GM18868 (cell line): Measurements from ENCODE around the gene CNN3.

Experiments
- ATAC-seq: cut with Tn5 transposase; IDR thresholded peaks from one replicate; pipeline ENCODE4 v1.9.1; 2021; ENCODE audit warnings: mild to moderate bottlenecking, moderate library complexity; ENCODE audit not compliant: unreplicated experiment

The CNN3 gene

DNA sequence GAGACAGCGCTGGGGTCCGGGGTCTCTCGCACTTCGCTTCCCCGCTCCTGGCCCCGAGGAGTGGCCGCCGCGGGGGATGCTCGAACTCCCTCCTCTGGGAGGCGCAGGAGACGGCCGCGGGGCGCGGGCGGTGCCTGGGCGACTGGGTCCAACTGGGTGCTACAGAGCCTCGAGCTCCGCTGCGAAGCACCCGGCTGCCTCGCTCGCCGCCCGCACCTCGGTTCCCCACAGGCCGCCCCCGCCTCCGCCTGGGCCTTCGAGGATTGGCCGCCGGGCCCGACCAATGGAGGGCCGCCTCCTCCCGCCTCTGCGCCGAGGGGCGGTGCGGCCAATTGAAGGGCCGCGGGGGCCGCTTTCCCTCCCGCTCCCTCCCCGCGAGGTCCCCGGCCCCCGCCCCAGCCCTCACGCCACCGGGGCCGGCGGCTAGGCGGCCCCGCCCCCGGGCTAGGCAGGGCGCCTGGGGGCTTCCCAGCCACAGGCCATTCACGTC lies at the start of gene CNN3:
Gene CNN3, minus strand, starts transcription at position 196 of the 490 bp plus-strand sequence. CDS start 216 bp downstream, outside the sequence.
- ATAC-seq, result peak; percentile 87

DNA sequence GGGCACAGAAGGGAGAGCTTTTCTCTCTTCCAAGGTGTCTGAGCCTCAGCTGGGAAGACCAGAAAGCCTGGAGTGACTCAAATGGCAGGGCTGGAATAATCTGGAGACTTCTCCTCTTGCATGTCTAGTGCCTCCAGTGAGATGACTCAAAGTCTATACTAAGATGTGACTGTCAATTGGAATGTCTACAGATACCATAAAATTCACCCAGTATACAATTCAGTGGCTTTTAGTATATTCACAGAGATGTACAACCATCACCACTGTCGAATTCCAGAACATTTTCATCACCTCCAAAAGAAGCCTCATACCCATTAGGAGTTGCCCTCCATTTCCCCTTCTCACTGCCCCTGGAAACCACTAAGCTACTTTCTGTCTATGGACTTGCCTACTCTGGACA lies 47.9 kb upstream of the CNN3 start:
- no peak for ATAC-seq

DNA sequence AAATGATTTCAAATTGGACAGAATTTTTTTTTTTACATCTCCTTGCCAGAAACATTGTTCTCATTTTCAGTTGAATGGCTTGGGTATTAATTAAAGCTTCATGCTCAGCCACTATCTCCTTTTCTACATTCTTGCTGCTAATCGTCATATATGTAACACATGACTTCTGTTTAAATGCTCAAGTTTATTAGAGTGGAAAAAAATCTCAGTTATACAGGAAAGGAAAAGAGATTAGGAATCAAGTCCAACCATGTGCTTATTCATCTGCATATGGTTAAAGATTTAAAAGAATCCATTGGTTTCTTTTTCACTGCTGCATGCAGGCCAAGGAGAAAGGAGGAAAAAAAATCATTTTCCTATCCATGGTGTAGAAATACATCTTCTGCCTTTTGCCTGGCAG lies 47.3 kb upstream of the CNN3 start:
- no peak for ATAC-seq

DNA sequence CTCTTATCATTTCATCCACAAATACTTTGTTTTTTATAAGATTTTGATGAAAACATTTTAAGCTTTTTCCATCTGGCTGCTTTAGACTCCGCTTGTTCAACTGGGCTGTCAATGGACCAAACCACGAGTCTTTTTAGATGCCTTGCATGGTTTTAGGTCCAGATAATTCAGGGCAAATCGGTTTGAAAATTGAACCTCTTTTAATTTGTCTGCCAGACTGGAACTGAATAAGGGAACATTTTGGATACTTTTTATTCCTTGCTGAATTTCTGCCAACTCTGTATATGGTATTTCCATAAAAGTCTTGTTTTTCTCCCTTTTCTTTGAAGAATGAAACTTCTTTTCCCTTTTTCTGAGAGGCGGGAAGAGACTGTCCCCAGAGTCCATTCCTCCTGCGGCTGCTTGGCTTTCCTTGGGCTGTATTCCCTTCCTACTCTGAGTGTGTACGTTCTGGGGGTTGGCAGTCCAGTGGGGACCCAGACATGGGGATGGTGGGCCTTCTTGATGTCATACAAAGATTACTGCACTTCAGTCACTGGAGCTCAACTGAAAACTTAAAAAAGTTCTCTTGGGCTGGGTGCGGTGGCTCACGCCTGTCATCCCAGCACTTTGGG lies 46.5 kb upstream of the CNN3 start:
- no peak for ATAC-seq

DNA sequence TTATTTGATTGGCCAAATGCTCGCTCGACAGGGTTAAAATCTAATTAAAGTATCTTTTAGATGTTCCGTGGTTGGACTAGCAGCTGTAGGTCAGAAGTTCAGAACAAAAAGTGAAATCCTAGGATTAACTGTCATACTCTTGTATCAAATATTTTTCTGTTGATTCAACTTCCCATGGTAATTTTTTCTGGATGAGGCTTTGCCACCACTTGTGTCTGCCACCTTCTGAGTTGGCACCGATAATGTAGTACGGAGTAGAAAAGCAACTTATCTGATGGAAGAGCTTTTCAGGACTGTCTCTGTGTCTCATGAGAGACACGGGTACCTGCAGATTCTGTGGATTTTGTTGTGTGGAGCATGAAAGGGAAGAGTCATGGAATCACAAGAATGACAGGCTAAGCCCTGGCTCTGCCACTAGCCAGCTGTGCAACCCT lies 44.6 kb upstream of the CNN3 start:
- no peak for ATAC-seq

DNA sequence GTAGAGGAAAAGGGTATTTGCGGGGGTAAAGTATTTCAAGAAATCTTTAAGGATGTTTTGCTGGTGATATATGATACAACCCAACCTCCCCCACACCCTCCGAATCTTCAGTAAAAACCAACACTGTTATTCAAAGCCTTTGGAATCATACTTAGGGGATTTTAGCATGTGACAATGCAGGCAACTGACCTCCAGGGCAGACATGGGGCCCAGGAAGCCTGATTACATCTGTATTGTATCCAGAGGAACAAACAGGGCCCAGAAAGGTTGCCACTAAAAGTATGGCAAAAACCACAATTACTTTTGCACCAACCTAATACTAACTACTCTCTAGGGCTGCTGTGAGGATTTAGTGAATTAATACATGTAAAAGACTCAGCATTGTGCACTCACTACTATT lies 43.9 kb upstream of the CNN3 start:
- no peak for ATAC-seq

DNA sequence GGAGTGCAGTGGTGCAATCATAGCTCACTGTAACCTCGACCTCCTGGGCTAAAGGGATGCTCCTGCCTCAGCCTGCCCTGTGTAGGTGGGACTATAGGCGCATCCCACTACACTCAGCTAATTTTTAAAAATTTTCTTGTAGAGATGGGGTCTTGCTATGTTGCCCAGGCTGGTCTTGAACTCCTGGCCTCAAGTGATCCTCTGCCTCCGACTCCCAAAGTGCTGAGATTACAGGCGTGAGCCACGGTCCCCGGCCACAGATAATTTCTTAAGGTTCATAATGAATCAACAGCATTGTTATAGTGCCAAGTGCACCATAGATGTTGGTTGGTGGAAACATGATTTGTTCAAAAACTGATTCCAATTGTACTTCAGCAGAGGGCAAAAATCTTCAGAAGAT lies 42.2 kb upstream of the CNN3 start:
- no peak for ATAC-seq

DNA sequence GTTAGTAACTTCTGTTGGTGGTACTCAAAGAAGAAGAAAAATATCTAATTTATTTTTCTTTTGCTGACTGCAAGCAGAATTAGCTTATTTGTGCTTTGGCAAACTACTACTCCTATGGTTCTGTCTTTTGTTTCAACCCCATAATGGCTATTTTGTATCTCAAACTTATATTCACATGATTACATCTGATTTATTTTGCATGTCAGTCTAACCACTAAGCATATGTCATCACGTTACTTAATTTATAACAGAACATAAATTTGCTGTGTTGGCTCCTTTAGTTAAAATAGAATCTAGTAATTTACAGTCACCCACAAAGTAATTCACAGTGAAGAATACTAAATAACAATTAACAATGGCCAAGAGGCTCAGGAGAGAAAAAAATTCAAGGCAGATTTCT lies 39.1 kb upstream of the CNN3 start:
- no peak for ATAC-seq

DNA sequence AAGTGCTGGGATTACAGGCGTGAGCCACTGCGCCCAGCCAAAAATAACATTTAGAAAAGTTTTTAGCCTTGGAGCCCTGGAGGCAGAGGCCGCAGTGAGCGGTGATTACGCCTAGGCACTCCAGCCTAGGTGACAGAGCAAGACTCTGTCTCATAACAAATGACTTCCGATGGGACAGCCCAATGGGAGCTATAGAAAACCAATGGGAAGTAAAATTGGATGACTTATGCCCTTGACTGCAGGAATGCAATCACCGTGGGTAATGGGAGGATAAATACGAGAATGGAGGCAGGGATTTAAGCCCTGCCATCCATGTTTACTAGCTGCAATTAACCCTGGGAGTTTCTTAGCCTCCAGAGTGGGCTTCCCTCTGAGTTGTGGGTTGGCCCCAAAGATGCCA lies 37.0 kb upstream of the CNN3 start:
- ATAC-seq, result no peak

DNA sequence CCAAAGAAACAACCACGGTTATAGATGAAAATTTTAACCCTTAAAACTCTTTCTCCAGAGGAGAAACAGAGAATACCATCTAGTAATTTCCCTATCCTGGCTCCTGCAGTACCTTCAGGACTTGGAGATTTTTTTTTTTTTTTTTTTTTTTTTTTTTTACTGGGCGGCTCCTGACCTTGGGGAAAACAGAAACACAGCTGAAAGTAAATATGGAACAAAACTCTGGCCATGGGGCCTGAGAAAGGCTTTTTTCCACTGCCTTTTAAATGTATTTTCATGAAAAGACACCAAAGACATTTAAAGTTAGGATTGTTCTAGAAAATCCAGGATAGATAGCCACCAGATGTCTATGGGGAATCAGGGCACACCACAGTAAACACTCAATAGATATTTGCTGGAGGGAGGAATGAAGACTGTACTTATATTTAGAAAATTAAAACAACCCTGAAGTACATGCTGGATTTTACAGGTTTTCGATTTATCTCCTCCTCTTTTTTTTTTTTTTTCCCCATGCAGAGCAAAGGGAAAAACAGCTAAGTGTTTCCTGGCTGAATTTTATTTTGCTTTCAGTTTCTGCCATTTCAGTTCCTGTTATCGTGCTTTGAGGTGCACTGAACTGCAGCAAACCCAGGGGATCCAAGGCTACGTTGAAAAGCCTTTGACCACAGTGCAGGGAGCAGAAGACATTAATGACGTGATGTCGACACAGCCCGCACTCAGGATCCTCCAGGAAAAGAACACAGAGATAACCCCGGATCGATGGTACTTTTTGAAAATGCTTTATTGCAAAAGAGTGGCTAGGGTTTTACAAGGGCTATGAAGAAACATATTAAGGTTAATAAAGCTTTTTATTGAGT lies 35.7 kb upstream of the CNN3 start:
- ATAC-seq, result peak; percentile 94

DNA sequence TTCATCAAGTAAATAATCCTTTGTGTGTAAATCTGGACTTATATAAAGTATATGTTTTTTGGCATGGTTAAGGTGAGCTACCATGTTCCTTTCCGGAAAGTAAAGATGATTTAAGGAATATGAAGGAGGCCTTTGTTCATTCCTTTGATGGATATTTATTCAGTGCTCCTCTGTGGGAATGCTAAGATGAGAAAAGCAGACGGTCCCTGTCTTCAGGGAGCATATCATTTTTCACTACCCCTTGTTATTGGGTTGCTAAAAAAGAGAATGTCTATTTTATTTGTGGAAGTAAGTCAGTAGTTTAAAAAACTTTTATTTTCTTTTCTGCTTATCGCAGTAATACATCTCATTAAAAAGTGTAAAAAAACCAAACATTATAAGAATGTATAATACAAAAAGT lies 35.1 kb upstream of the CNN3 start:
- no peak for ATAC-seq

DNA sequence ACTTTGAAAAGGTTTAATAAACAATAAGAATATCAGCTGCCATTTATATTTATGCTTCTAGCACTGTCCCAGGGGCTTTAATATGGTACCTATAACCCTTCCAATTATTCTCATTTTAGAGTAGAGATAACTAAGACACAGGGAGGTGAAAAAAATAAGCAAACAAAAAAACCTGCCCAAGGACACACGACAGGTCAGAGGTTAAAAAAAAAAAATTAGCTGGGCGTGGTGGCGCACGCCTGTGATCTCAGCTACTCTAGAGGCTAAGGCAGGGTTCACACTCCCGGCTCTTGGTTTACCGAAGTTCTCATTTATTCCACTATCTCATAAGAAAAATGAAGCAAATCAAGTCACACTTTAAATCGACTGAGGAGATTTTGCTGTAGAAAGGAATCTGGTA lies 34.7 kb upstream of the CNN3 start:
- no peak for ATAC-seq

DNA sequence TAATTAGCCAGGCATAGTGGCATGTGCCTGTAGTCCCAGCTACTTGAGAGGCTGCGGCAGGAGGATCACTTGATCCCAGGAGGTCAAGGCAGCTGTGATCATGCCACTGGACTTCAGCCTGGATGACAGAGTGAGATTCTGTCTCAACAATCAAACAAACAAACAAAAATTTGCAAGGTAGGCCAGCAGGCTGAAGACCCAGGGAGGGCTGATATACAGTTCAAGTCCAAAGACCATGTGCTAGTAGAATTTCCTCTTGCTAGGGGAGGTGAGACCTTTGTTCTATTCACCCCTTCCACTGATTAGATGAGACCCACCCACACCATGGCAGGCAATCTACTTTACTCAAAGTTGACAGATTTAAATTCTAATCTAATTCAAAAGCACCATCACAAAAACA lies 31.2 kb upstream of the CNN3 start:
- no peak for ATAC-seq

DNA sequence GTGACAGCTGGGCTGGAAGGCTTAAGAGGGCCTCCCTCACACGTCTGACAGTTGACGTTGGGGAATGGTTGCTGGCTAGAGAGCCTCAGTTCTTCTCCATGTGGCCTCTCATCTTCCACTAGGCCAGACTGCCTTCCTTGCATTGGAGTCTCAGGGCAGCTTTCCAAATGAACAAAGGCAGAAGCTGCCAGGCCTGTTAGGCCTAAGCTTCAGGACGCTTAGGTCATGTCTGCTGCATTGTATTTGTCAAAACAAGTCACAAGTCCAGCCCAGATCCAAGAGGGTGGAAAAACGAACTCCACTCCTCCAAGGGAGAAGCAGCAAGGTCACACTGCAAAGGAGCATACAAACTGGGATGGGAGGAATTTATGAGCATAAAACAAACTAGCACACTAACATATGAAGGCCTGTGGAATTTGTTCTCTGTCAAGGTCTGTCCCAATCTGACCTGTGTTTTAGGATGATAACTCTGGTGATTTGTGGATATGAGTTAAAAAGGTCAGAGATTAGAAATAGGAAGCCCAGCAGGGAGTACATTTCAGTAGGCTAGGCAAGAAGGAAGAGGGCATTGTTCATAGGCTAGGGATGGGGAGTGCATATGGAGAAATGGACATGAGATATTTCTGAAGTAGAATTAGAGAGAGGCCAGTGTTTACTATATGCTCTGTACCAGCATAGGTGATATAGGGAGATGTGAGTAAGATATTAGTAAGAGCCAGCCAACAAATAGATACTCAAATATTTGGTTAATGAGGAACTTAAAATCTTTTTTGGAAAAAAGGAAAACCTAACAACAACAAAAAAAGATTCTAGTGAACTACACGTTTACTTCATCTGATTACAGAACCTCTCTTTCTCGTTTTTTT lies 29.1 kb upstream of the CNN3 start:
- no peak for ATAC-seq

DNA sequence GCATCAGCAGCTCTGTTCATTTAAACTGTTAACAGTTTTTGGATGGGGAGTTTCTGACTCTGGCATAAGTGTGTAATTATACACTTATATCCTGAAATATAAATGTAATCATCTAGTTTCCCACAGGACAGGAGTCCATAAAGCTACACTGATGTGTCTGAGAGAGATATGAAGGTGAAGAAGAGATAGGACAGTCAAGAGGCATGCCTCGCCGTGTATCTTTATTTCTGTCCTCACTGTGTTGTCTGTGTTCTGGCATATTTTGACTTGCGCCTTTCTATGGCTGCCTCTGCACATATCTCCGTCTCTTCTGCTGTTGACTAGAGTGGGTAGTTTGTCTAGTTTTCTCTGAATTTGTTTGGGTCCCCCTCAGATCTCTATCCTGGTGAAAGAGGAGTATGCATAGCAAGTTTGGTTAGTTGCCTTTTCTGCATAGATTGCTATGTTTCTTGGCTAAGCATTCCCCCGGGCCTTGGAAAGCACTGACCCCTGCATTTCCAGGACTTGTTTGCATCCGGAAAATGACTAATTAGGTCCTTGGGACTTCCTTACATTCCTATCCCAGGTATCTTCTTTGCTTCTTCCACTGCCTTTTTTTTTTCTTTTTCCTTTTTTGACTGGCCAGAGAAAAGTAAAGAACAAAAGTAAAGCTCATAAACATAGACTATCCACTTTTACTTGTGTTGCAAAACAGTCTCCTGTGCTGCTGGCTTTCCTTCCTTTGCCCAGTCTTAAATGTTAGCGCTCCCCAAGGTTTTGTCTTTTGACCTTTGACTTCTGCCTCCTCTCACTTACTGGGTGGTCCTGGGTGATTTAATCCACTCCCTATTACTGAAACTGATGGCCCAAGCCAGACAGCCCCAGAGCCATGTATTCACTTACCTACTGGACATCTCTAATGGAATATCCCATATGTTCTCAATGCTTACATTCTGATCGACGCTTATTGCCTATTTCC lies 27.6 kb upstream of the CNN3 start:
- no peak for ATAC-seq

DNA sequence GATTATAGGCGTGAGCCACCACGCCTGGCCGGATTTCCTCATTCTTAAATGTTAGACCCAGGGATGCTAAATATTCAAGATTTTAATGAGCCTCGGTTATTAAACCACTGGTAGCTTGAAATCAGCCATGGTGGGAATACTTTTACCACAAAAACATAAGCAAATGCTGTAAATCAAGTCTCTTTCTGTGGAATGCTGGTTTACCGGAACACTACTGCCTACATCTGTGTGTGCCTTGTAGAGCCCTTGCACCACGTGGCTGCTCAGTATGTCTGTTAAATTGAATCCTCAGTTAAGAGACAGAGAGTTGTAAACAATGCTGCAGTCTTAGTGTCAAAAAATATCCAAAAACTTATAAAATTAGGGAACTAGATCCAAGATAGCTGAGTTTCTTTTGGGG lies 26.8 kb upstream of the CNN3 start:
- ATAC-seq, result no peak

DNA sequence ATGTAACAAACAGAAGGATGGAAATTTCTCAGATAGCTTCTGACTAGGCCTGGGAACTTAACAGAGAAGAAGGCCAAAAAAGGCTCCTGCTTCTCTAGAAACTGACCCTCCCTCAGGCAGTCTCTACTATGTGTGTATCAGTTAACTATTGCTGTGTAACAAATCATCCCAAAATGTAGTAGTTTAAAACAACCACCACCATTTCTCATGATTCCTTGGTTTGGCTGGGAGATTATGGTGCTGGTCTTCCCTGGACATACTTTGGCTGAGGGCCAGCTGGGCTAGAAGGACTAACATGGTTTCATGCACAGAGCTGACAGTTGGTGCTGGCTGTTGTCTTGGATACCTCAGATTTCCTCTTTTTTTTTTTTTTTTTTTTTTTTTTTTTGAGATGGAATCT lies 26.2 kb upstream of the CNN3 start:
- ATAC-seq, result no peak

DNA sequence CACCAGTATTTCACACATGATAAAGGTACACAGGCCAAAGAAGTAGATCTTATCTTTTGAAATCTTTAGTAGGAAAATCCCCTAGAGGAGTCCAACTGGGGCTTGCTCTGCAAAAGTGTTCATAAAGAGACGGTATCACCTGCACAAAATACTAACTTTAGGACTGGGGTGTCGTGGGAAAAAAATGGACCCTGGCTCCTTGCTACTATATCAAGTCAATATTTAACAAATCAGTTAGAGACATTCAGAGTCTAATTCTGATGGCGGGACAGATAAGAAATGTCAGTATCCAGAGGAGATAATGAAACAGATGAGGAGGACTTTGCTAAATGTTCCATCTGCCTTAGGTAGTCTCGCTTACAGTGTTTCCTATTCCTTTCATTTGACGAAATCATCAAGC lies 25.6 kb upstream of the CNN3 start:
- no peak for ATAC-seq

DNA sequence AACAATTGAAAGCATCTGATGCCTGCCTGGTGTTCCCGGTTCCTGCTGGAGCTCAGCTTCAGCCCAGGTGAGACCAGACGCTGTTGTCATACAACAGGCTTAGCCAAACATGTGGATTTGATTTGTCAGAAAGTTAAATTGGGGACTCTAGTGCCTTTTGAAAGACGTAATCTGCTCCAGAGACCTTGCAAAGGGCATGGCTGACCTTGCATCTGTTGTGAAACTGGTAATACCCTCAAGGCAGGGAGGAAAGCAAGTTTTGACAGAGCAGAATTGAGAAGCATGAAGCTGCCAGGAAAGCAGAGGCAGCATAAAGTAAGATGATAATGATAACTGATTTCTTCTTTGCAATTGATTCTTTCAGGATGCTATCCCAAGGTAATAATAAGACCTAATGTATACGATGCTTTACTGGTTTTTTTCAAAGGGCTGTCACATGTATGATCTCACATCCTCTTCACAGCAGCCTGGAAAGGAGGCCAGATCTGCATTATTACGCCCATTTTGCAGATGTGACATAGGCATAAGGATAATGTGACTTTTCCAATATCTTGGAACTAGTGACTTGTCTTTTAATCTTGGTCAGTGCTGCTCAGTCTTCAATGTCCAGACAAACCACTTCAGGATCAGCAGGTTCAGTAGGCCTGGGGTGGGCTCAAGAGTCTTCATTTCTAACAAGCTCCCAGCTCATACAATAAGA lies 24.7 kb upstream of the CNN3 start:
- ATAC-seq, result no peak

DNA sequence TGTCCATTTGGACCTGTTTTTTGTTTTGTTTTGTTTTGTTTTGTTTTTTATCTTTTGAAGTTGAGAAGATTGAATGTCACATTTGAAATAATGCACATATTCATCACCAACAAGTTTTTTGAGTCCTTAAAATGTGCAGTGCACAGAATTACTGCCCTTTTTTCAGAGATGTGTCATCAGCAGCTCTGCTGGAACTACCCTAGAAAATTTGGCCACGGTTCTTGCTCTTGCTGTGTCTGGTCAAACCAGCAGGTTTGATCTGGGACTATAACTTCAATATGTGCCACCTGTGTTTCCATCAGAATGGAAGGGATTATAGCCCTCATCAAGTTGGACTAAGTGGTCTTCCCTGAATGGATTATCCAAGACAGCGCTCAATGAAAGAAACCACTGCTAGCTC lies 24.1 kb upstream of the CNN3 start:
- no peak for ATAC-seq
